Uterus (tissue), 4 donors: ENCODE data around the gene TNS4. TPM values are rescaled to one million over a fixed set of nuclear protein-coding genes. Genes with fewer than 3 reads are reported as not detected.

Source experiments
- DNase-seq, 2 donors: peaks; one replicate each; pipeline ENCODE4 v3.0.0-alpha.2; 2019 to 2020
- H3K27ac ChIP-seq, 2 donors: fragments of 200-600 bp; sonication (generic); 1 replicate in 1 of 2; 2 replicates in 1 of 2; pipeline ENCODE4 v1.5.1; 2016 to 2018
- H3K27me3 ChIP-seq, 2 donors: fragments of 200-600 bp; sonication (generic); one replicate each; pipeline ENCODE4 v1.5.1; 2018 to 2019; ENCODE audit warnings: control low read depth in 1 of 2
- H3K36me3 ChIP-seq, 2 donors: fragments of 200-600 bp; sonication (generic); one replicate each; pipeline ENCODE4 v1.5.1; 2019; ENCODE audit warnings: control low read depth in 1 of 2
- H3K4me1 ChIP-seq, 2 donors: fragments of 200-600 bp; sonication (generic); one replicate each; pipeline ENCODE4 v1.5.1; 2018 to 2019; ENCODE audit warnings: control low read depth in 1 of 2
- H3K4me3 ChIP-seq, 2 donors: fragments of 200-600 bp; sonication (generic); 1 replicate in 1 of 2; 2 replicates in 1 of 2; pipeline ENCODE4 v1.5.1; 2018 to 2019; ENCODE audit warnings: mild to moderate bottlenecking in 1 of 2
- H3K9me3 ChIP-seq, 2 donors: fragments of 200-600 bp; sonication (generic); one replicate each; pipeline ENCODE4 v1.5.1; 2019; ENCODE audit warnings: control low read depth in 1 of 2
- CTCF ChIP-seq, 4 experiments: fragments of 200-600 bp in 2 of 4; fragments of 450-650 bp in 2 of 4; sonication (generic) in 2 of 4; IDR thresholded peaks; one replicate each; pipeline ENCODE4 v1.5.1; 2016 to 2019; ENCODE audit warnings: antibody characterized with exemption in 4 of 4, mild to moderate bottlenecking in 2 of 4, moderate library complexity in 1 of 4
- POLR2A ChIP-seq, 2 donors: fragments of 450-650 bp; IDR thresholded peaks; one replicate each; pipeline ENCODE4 v1.6.1; 2016; ENCODE audit warnings: antibody characterized with exemption in 2 of 2, mild to moderate bottlenecking in 1 of 2, moderate library complexity in 1 of 2
- intact Hi-C: fragments of 100-400 bp; cut with DNase I; formaldehyde crosslinking; loops from one replicate; pipeline ENCODE4 v1.15.1; 2023; ENCODE audit warnings: low total_unique reads
- total RNA-seq, 4 donors: library from RNA; depleted of rRNA in 3 of 4; stranded (reverse); fragments of >200 nt in 3 of 4; gene quantifications; one replicate each; pipeline versions ENCODE4 v1.1.0 to v1.2.4, GENCODE V29; 2014 to 2023
- donor health status: DM: yes; HTN: yes; CAD: no.

The TNS4 gene
- total RNA-seq, 4 donors from 2014 or later: 0.09 to 2.6 (median 0.28) TPM; not detected in 1

- H3K36me3 ChIP-seq: no peaks in the 10 kb centered on the region
- TF ChIP-seq POLR2A (IDR thresholded peaks at IDR 0.05) (no peak), CTCF (IDR thresholded peaks at IDR 0.05) (no peak)
- intact Hi-C loops: no loop called here
- H3K4me1 ChIP-seq: no peaks in the 10 kb centered on the region
- no peaks in the 10 kb centered on the region for H3K27me3 ChIP-seq
- H3K4me3 ChIP-seq: no peak overlapping the region
- H3K9me3 ChIP-seq: no peaks in the 10 kb centered on the region
- no peak for DNase-seq
- H3K27ac ChIP-seq: no peak overlapping the region
These were observed 714 bp downstream of the TNS4 start for GRCh38 chr17:40500709-40501108.

- TF ChIP-seq POLR2A (IDR thresholded peaks at IDR 0.05): no peak
- TF ChIP-seq CTCF (IDR thresholded peaks at IDR 0.05): no peak
- Histone ChIP-seq H3K27ac (peak overlapping the region in 1 of 2 donors; percentile 79), H3K4me1 (no peaks in the 10 kb centered on the region), H3K9me3 (no peaks in the 10 kb centered on the region), H3K27me3 (no peaks in the 10 kb centered on the region), H3K4me3 (no peak overlapping the region), H3K36me3 (no peaks in the 10 kb centered on the region)
- intact Hi-C loops: no loop called here
- no peak for DNase-seq
These were observed 1.2 kb downstream of the TNS4 start for GRCh38 chr17:40500190-40500589.

DNA sequence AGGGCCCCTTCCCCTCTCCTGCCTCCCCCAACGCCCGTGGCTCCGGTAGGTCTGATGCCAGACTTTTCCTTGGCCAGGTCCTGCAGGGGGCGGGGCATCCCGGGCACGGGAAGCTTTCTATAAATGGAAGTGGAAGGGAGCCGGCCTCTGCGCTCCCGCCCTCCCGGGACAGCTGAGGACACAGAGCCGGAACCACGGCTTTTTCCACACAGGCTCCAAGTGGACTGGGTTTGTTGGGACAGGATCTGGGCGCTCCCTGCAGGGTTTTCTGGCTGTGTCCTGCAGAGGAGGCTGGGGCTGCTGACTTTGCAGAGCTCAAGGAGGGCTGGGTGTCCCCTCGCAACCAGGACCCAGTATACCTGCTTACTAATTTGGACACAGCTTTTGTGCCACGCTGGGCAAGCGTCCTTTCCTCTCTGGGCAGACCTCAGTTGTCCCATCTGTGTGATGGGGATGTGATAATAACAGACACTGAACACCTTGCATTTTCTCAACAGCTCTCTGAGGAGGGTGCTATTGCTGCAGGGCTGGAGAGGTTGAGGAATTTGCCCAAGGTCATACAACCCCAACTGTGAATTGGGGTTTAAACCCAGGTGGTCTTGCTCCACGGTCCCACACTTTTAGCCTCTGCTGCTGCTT lies 1.8 kb downstream of the TNS4 start:
- H3K27me3 ChIP-seq: no peaks in the 10 kb centered on the region
- DNase-seq: peak; percentile 89 to 90
- H3K4me1 ChIP-seq: no peaks in the 10 kb centered on the region
- peak overlapping the region in 1 of 2 donors; percentile 2 for H3K4me3 ChIP-seq
- H3K36me3 ChIP-seq: no peaks in the 10 kb centered on the region
- H3K27ac ChIP-seq: peak overlapping the region; percentile 68 to 79
- no peaks in the 10 kb centered on the region for H3K9me3 ChIP-seq
- TF ChIP-seq POLR2A (IDR thresholded peaks at IDR 0.05) (peak in 1 of 2 donors; percentile 32), CTCF (IDR thresholded peaks at IDR 0.05) (peak; percentile 6 to 42 (median 16))
- intact Hi-C loops: no loop called here

DNA sequence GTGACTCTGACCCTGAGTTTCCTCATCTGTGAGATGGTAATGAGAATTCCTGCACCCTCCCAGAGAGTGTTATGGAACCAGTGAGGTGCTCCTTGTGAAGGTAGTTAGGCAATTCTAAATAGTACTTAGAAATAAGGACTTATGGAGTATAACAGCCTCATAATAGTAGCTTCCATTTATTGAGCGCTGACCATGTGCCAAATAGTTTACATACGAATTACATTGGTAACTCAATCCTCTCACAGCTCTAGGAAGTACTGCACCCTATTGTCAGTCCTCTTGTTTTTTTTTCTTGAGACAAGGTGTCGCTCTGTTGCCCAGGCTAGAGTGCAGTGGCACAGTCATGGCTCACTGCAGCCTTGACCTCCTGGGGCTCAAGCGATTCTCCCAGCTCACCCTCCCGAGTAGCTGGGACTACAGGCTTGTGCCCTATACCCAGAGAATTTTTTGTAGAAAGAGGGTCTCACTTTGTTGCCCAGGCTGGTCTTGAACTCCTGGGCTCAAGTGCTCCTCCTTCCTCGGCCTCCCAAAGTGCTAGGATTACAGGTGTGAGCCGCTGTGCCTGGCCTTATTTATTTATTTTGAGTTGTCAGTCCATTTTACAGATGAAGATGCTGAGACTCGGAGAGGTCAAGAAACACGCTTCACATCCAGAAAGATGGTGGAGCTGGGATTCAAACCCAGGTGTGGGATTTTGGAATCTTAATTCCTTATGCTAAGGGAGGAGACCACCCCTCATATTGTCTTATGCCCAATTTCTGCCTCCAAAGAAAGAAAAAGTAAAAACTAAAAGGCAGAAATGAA lies 2.9 kb downstream of the TNS4 start:
- Histone ChIP-seq H3K27ac (peak overlapping the region; percentile 42 to 79), H3K4me1 (no peaks in the 10 kb centered on the region), H3K4me3 (no peak overlapping the region), H3K27me3 (no peaks in the 10 kb centered on the region), H3K9me3 (no peaks in the 10 kb centered on the region), H3K36me3 (no peaks in the 10 kb centered on the region)
- TF ChIP-seq CTCF (IDR thresholded peaks at IDR 0.05): no peak
- no peak for TF ChIP-seq POLR2A (IDR thresholded peaks at IDR 0.05)
- DNase-seq: no peak
- intact Hi-C loops: no loop called here

DNA sequence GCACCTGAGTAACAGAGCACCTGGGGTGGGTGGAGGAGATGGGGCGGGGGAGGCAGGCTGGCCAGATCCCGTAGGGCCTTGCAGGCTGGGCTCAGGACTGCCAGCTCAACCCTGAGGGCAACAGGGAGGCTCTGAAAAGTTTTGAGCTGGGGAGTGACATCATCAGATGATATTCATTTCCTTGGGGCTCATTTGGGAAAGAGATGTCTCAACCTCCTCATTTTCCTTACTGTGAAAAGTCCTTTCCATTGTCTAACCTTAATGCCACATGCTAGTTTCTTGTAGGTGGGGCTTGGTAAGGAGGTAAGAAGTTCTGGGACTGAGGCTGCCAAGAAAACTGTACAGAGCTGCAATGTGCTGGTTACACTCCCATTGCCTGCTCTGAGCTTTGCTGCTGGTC lies 3.7 kb downstream of the TNS4 start:
- no peaks in the 10 kb centered on the region for H3K9me3 ChIP-seq
- H3K27me3 ChIP-seq: no peaks in the 10 kb centered on the region
- no peaks in the 10 kb centered on the region for H3K4me1 ChIP-seq
- intact Hi-C loops: no loop called here
- no peak for TF ChIP-seq POLR2A (IDR thresholded peaks at IDR 0.05)
- TF ChIP-seq CTCF (IDR thresholded peaks at IDR 0.05): no peak
- no peak for DNase-seq
- no peaks in the 10 kb centered on the region for H3K36me3 ChIP-seq
- H3K4me3 ChIP-seq: no peak overlapping the region
- peak overlapping the region; percentile 42 to 79 for H3K27ac ChIP-seq
